GM23338 (cell line): ENCODE results near the gene ZDHHC12. TPM values are rescaled to one million over a fixed set of nuclear protein-coding genes. Genes with fewer than 3 reads are reported as not detected.

Experiments used
- ATAC-seq: fragments of 200-7000 bp; cut with Tn5 transposase; 3 replicates; pipeline ENCODE4 v1.9.1; 2020
- DNase-seq: peaks from one replicate; pipeline ENCODE4 v3.0.0-alpha.2; 2015; ENCODE audit warnings: low spot score
- H2AFZ ChIP-seq: fragments of 200-600 bp; sonication (generic); 2 replicates; pipeline ENCODE4 v1.8.0; 2016; ENCODE audit warnings: antibody characterized with exemption, mild to moderate bottlenecking, moderate library complexity
- H3F3A ChIP-seq: fragments of 200-600 bp; sonication (generic); replicated peaks from 2 replicates; pipeline ENCODE4 v1.8.0; 2017; ENCODE audit warnings: antibody characterized with exemption, mixed run types, low read depth
- H3K27ac ChIP-seq: fragments of 200-600 bp; sonication (generic); 2 replicates; pipeline ENCODE4 v1.6.1; 2016; ENCODE audit warnings: low read depth
- H3K27me3 ChIP-seq: fragments of 200-600 bp; sonication (generic); 2 replicates; pipeline ENCODE4 v1.8.0; 2016; ENCODE audit warnings: mild to moderate bottlenecking, mixed run types, moderate library complexity; ENCODE audit not compliant: insufficient read depth
- H3K36me3 ChIP-seq: fragments of 200-600 bp; sonication (generic); 2 replicates; pipeline ENCODE4 v1.8.0; 2016; ENCODE audit warnings: mild to moderate bottlenecking; ENCODE audit not compliant: insufficient read depth
- H3K4me1 ChIP-seq: fragments of 200-600 bp; sonication (generic); 2 replicates; pipeline ENCODE4 v1.8.0; 2016; ENCODE audit warnings: mild to moderate bottlenecking, moderate library complexity; ENCODE audit not compliant: insufficient read depth
- H3K4me2 ChIP-seq: fragments of 200-600 bp; sonication (generic); 2 replicates; pipeline ENCODE4 v1.7.1; 2017; ENCODE audit warnings: mixed run types
- H3K4me3 ChIP-seq: fragments of 200-600 bp; sonication (generic); 2 replicates; pipeline ENCODE4 v1.6.1; 2016; ENCODE audit warnings: mixed run types
- H3K79me2 ChIP-seq: fragments of 200-600 bp; sonication (generic); replicated peaks from 2 replicates; pipeline ENCODE4 v1.8.0; 2017; ENCODE audit warnings: mild to moderate bottlenecking; ENCODE audit not compliant: insufficient read depth
- H3K9me2 ChIP-seq: fragments of 200-600 bp; sonication (generic); 2 replicates; pipeline ENCODE4 v1.8.0; 2017; ENCODE audit not compliant: insufficient read depth
- H4K20me1 ChIP-seq: fragments of 200-600 bp; sonication (generic); replicated peaks from 2 replicates; pipeline ENCODE4 v1.8.0; 2017; ENCODE audit warnings: mild to moderate bottlenecking; ENCODE audit not compliant: insufficient read depth
- H3K27ac Mint-ChIP-seq: 2 replicates; pipeline ENCODE4 v1.8.0; 2020; ENCODE audit warnings: inconsistent platforms, mild to moderate bottlenecking, moderate library complexity, mixed read lengths
- H3K27me3 Mint-ChIP-seq: 3 replicates; pipeline ENCODE4 v1.8.0; 2022; ENCODE audit warnings: low read depth, mild to moderate bottlenecking, moderate library complexity, mixed read lengths, inconsistent platforms; ENCODE audit not compliant: insufficient read depth, poor library complexity
- H3K36me3 Mint-ChIP-seq: 3 replicates; pipeline ENCODE4 v1.8.0; 2021; ENCODE audit warnings: low read depth, mild to moderate bottlenecking, inconsistent platforms, moderate library complexity, mixed read lengths
- H3K4me1 Mint-ChIP-seq: 3 replicates; pipeline ENCODE4 v1.8.0; 2020; ENCODE audit warnings: mild to moderate bottlenecking, inconsistent platforms, mixed read lengths
- H3K4me3 Mint-ChIP-seq: 3 replicates; pipeline ENCODE4 v1.8.0; 2021; ENCODE audit warnings: moderate library complexity, mild to moderate bottlenecking, inconsistent platforms, mixed read lengths
- H3K9me3 Mint-ChIP-seq: 3 replicates; pipeline ENCODE4 v1.8.0; 2020; ENCODE audit warnings: moderate library complexity, mild to moderate bottlenecking, inconsistent platforms, mixed read lengths
- CTCF ChIP-seq, 2 experiments: fragments of 200-600 bp in 1 of 2; sonication (generic) in 1 of 2; conservative IDR thresholded peaks; 2 replicates each; pipeline versions ENCODE4 v1.5.1 to v1.6.1; 2016 to 2017; ENCODE audit warnings: antibody characterized with exemption in 2 of 2, low read depth in 2 of 2, mild to moderate bottlenecking in 2 of 2, moderate library complexity in 1 of 2
- ETS1 ChIP-seq: IDR thresholded peaks from 2 replicates; pipeline ENCODE4 v1.6.1; 2016; ENCODE audit warnings: antibody characterized with exemption
- EZH2 ChIP-seq: fragments of 200-600 bp; sonication (generic); IDR thresholded peaks from one replicate; pipeline ENCODE4 v1.8.0; 2017; ENCODE audit warnings: antibody characterized with exemption, mild to moderate bottlenecking, low read depth; ENCODE audit not compliant: unreplicated experiment
- EZH2phosphoT487 ChIP-seq: fragments of 200-600 bp; sonication (generic); IDR thresholded peaks from one replicate; pipeline ENCODE4 v1.8.1; 2018; ENCODE audit warnings: antibody characterized with exemption; ENCODE audit not compliant: unreplicated experiment
- NANOG ChIP-seq: IDR thresholded peaks from 2 replicates; pipeline ENCODE4 v1.6.1; 2016; ENCODE audit warnings: antibody characterized with exemption, borderline replicate concordance
- POLR2AphosphoS5 ChIP-seq: IDR thresholded peaks from 2 replicates; pipeline ENCODE4 v1.6.1; 2016; ENCODE audit warnings: antibody characterized with exemption, low read depth
- ZNF114 ChIP-seq: fragments of 250-450 bp; sonication (Bioruptor Pico); IDR thresholded peaks from 2 replicates; pipeline ENCODE4 v1.5.0; 2020; ENCODE audit warnings: mild to moderate bottlenecking, moderate library complexity
- ZNF331 ChIP-seq: fragments of 250-450 bp; sonication (Bioruptor Pico); IDR thresholded peaks from 2 replicates; pipeline ENCODE4 v1.5.0; 2020; ENCODE audit warnings: low read depth, mild to moderate bottlenecking, moderate library complexity
- polyA plus RNA-seq: library from polyadenylated mRNA; unstranded; fragments of >200 nt; fragmentation: Nextera tagmentation; extraction: Ambion mirVana; gene quantifications from 2 replicates; pipeline ENCODE4 v1.2.1, GENCODE V29; 2016
- total RNA-seq: library from RNA; depleted of rRNA; stranded (reverse); fragments of >200 nt; shearing (Covaris generic); gene quantifications from 2 replicates; pipeline ENCODE4 v1.2.3, GENCODE V29; 2014

Gene ZDHHC12
- total and polyA plus RNA-seq, 2 experiments from 2014 or later = 47.5 to 54.1 TPM

- TF ChIP-seq CTCF (conservative IDR thresholded peaks at IDR 0.05; ENCODE audit: low read depth in 2 of 2) = no peak
- no peak for TF ChIP-seq ZNF331 (CRISPR knock-in tag)
- TF ChIP-seq NANOG = no peak
- TF ChIP-seq EZH2 = no peak
- no peak for TF ChIP-seq EZH2phosphoT487
- TF ChIP-seq POLR2AphosphoS5 = no peak
- TF ChIP-seq ZNF114 = no peak
Measured at GRCh38 chr9:128722380-128723351, 1.3 kb downstream of the ZDHHC12 start (continued).

GRCh38 chr9:128721487-128722010 is 2.4 kb downstream of the ZDHHC12 start:
- Histone ChIP-seq H3K27me3 (no peaks in the 10 kb centered on the region), H3K79me2 (no peaks in the 10 kb centered on the region; the same call in 1 of the 2 replicates), H3K4me3 (no peak overlapping the region), H3K4me1 (peaks cover 3% of the 10 kb centered on the region), H3K27ac (no peak overlapping the region), H2AFZ (no peak overlapping the region), H4K20me1 (no peaks in the 10 kb centered on the region; the same call in 1 of the 2 replicates), H3K9me2 (no peaks in the 10 kb centered on the region), H3F3A (no peaks in the 10 kb centered on the region; the same call in 1 of the 2 replicates), H3K4me2 (no peak overlapping the region), H3K36me3 (no peaks in the 10 kb centered on the region)
- no peak for ATAC-seq
- Mint-ChIP-seq H3K27me3 (peaks cover 30% of the 10 kb centered on the region), H3K36me3 (peaks cover 4% of the 10 kb centered on the region), H3K4me3 (no peak overlapping the region), H3K4me1 (peaks cover 18% of the 10 kb centered on the region), H3K9me3 (no peaks in the 10 kb centered on the region; the same call in 2 of the 3 replicates), H3K27ac (no peak overlapping the region)
- DNase-seq = no peak
- TF ChIP-seq ETS1 = no peak
